GM18861 (cell line): Measurements from ENCODE around the gene THAP3.
"Not testable (repeated sequence)": the region's sequence is repeated elsewhere in the genome, so short reads cannot be mapped to it uniquely, and the experiment has no call there.

Source experiments
- ATAC-seq: cut with Tn5 transposase; IDR thresholded peaks from one replicate; pipeline ENCODE4 v1.9.1; 2021; ENCODE audit not compliant: unreplicated experiment

The THAP3 gene

DNA sequence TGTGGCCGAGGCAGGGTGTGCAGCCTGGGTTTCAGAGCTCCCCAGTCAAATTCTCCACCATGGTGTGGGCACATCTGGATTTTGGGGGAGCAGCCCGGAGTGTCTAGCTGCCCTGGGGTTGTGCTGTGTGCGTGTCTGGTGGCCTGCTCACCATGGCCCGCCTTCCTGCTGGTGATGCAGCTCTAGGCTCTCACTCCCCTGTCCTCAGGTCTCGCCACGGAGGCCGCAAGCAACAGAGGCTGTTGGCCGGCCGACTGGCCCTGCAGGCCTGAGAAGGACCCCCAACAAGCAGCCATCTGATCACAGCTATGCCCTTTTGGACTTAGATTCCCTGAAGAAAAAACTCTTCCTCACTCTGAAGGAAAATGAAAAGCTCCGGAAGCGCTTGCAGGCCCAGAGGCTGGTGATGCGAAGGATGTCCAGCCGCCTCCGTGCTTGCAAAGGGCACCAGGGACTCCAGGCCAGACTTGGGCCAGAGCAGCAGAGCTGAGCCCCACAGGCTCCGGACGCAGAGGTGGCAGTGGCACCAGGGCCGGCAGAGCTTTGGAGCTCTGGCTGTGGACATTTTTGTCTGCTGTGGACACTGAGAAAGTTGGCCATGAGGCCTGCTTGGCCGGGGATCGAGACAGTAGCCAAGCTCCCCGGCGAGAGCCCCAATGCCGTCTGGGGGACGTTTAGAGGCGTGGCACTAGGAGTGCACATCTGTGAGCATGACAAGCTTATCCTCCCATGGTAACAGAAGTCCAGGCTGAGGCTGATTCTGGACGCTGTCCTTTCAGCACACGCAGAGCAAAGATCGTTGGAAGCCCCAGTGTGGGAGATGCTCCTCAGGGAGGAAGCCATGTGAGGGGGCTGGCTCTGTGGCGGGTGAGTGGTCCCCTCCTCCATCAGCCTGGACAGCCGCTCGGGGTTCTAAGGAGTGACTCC is 8.2 kb downstream of the THAP3 start:
- ATAC-seq = no peak

DNA sequence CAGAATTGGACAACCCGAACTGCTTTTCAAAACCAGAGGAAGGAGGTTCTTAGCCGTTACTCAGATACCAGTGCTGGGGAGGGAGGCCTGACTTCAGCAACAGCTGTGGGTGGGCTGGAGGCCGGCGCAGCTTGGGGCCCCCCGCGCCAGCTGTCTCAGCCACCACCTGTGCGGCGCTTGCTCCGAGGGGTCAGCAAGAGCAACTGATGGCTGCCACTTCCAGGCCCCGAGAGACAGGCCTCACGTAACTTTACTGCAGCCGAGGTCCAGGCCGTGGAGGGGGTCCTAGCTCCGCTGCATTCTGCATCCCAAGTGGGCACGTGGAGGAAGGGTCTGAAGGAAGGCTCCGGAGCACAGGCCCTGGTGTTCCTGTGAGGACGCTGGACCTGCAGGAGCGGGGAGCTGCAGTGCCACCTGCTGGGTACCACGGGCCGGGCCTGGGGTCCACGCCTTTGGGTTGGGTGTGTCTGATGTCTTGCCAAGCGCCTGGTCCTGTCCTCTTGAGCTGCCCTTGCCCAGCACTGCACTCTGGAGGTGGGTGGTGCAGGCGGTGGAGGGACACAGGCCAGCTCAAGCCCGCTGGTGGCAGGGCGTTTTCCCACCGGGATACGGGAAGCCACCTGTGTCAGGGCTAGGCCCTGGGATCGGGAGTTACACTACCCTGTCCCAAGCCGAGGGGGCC is 9.8 kb downstream of the THAP3 start:
- ATAC-seq = no peak

DNA sequence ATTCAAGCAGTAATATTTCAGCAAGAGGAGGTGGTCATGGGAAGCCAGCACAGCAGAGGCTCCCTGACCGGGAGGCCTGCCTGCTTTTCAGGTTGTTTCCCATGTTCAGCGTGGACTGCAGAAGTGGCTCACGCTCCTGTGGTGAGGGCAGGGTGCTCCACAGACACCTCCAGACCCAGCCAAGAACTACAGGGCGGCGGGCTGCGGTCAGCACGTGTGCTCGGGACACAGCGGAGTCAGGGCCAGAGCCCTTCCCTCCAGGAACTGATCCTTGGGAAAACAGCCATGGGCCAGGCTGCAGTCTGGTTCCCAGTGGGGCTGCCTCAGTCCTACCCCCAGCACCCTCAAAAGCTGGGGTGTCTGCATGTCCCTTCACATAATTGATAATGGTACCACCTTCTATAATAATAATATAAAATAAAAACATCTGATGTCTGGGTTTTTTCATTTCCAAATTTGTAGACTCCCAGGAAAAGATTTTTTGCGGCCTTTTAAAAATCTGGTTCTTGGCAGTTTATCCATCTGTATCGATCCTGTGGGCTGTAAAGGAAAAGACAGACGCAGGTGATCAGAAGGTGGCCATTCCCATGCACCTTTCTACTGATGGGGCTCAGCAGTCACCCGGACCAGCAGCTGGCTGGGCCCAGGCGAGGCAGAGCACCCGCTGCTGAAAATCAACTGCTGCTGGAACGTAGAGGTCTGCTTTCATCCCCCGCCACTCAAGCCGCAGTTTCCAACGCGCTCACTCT is 10.7 kb downstream of the THAP3 start:
- no peak for ATAC-seq

DNA sequence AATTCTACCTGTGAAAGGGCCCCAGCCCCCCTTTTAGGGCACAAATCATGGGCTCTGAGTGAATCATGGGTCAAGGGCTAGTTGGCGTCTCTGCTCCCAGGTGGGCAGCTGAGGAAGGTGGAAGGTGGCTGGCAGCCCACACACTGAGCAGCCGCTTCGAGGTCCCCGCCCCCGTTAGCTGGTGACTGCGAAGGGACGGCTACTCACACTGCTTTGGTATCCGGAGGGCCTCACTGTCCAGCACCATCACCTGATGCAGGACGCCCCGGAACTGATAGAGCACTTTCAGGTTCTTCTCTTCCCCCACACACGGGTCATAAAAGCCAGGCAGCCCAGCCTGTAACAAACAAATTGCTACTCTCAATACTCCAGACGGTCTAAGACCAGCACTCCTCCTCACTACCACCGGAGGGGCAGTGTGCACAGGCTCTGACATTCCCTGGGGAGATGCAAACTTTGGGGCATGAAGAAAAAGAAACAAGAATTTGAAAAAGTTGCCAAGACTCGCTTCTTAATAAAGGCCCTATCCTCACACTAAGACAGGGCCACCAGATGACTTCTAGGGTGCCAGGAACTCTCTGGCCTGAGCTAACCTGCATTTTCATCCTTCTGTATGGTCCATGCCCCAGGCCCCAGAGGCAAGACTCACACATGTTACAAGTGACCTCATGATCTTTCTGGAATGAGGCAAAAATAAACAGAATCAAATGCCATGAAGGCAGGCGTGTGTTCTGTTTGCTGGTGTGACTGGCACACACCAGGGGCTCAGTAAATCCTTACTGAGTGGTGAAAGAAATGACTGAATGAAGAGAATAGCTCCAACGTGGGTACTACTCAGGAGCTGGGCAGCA is 11.5 kb downstream of the THAP3 start:
- ATAC-seq = no peak

DNA sequence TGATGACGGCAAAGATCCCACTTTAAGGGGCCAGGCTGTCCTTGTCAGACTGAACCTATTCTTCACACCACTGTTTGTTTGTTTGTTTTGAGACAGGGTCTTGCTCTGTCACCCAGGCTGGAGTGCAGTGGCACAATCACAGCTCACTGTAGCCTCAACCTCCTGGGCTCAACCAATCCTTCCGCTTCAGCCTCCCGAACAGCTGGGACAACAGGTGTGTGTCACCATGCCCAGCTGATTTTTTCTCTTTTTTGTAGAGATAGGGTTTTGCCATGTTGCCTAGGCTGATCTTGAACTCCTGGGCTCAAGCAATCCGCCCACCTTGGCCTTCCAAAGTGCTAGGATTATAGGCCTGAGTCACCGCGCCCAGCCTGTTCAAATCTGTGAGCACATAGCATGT is 12.1 kb downstream of the THAP3 start:
- ATAC-seq = not testable (repeated sequence)

DNA sequence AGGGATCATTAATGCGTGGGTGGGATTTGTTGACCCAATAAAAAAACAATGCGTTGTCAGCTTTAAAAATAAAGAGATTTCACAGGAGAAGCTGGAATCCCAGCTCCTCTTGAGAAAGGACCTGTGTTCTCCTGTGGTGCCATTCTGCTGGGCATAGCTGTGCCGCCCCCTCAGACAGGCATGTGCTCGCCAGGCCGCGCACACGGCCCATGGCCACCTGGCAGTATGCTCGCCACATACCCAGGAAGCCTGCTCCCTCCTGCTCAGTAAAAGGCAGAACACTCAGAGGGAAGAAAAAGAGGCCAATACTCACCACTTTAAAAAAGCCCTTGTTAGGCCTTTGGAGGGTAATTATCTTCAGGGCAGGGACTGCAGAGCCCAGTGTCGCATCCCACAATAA is 13.1 kb downstream of the THAP3 start:
- ATAC-seq = no peak

DNA sequence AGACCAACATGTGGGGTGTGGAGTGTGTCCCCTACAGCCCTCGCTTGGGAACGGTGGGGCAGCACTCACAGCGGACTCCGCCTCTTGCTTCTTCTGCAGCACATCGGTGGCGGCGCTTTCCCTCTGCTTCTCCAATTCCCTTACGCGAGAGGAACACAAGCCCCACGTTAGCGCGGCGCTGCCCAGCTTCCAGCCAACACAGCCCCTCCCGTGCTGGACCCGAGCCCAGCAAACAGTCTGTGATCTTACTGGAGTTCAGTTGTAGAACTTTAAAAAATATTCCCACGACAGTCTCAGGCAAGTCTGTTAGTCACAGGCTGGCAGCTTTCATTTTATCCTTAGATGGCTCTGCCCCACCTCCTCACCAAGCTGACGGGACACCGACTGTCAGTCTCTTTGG is 13.6 kb downstream of the THAP3 start:
- ATAC-seq = no peak

DNA sequence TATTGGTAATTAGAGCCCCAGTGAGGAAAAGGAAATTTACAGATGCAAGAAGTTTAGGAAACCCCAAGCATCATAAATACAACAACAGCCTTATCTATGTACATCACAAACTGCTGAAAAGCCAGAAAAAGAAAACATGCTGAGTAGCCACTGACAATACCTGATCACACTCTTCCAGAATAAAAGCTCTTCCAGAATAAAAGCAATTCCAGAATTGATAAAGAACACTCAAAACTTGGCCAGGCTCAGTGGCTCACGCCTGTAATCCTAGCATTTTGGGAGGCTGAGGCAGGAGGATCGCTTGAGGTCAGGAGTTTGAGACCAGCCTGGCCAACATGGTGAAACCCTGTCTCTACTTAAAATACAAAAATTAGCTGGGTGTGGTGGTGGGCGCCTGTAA is 16.2 kb downstream of the THAP3 start:
- not testable (repeated sequence) for ATAC-seq

DNA sequence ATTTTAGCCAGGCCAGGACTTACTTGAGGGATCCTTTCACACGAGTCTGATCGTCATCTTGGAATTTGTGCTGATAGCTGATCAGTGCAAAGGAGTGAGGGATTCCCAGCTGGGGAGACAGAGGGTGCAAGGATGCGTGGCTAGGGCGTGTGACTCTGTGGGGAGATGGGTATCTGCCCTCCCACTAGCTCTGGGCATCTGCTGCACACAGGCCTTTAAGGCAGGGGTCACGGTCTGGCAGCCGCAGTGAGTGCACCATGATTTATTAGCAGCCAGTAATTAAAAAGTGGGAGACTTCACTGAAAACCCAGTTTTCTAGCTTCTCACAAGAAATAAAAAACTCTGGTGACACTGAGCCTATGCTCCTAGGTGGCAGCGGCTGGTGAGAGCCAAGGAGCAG is 20.4 kb downstream of the THAP3 start:
- ATAC-seq = no peak

DNA sequence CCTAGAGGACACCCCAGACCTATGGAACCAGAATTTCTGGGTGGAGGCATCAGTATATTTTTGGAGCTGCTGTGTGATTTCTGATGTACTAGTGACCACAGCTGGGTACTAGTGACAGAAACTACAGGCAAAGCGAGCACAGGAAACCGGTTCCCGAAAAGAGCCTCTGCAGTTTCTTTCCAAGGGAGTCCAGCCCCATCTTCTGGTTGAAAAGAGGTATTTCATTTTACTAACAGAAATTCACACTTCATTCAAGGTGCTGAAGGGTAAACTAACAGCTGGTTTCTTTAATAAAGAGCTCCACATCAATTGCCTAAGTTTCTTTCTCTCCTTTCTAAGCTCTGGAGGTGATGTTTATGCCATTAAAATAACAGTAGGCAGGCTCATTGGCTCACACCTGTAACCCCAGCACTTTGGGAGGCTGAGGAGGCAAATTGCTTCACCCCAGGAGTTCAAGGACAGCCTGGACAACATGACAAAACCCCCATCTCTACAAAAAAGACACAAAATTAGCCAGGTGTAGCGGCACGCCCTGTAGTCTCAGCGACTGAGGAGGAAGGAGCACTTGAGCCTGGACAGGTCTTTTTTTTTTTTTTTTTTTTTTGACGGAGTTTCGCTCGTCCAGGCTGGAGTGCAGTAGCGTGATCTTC is 22.0 kb downstream of the THAP3 start:
- no peak for ATAC-seq

DNA sequence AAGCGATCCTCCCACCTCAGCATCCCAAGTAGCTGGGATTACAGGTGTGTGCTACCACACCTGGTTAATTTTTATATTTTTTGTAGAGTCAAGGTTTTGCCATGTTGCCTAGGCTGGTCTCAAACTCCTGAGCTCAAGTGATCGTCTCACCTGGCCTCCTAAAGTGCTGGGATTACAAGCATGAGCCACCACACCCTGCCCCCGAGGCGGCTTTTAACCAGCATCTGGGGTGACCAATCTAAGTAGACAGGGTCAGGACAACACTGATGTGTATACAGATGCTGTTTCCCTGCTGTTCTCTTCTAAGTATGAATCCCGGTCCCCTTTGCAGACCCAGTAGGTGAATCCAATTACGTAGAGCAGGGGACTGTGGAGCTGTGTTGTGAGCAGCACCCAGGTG is 23.9 kb downstream of the THAP3 start:
- ATAC-seq = no peak

DNA sequence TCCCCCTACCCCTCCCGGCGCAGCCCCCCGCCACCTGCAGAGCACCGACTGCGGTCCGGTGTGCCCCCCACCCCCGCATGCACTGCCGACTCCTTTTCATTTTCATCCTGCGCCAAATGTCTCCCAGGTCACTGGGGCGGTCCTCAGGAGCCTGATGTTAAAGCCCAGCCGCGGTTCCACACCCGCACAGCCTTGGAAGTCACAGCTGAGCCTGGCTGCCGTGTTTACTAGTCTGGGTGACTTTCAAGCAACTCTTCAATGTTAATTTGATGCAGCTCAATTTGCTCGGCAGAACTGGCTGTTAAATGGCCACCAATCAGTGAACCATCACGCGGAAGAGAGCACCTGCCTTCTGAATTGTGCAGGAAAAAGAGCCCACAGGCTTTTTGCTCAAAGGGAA is 27.2 kb downstream of the THAP3 start:
- ATAC-seq = no peak

DNA sequence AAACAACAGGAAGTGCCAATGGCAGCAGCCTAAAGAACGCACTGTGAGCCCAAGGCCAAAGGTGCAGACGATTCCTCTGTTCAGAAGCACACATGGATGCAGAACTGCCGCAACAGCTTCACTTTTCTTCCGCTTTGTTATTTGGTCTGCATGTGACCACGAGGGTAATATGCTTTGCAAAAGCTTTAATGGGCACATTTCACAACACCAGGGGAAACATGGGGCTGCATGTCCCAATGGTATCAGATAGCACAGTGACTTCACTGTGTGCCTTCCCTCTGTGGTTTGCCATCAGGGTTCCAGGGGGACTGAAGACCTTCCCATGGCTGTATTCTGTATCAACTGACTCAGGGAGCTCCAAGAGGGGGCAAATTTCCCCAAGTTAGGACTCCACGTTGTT is 28.3 kb downstream of the THAP3 start:
- ATAC-seq = no peak

DNA sequence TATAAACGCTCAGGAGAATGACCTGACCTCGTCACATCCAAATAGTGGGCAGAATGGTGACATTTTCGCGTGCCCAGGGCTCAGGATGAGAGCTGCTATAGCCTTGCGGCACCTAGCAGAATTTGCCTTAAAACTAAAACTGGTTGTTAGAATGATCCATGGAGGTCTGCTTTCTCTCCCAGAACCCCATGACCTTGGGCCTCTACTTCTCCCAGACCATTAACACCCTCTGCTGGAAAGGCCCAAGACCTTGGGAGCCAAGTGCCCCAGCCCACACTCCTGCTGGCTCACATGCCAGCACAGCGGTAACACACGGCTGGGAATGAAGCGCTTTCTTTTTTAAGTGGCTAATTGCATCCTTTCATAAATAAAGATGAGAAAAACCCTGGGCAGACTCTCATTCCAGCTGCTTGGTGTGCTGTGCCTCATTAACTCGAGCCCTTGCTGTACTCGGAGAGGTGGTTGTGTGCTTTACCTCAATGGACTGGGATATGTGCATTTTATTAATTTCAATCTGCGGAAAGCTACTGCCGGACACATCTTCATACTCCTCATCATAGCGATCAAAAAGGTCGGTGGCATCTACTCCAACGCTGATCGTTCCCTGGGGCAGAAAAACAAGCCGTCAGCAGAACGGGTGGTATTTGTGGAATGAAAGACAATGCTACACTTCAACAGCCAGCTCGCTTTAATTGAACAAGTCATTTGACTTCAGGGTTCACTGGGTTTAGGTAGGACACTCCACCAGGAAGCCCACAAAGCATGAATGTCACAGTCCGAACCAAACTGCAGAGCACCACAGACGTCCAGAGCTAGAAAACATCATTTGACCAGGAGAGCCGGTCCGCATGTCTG is 29.0 kb downstream of the THAP3 start:
- ATAC-seq = no peak

DNA sequence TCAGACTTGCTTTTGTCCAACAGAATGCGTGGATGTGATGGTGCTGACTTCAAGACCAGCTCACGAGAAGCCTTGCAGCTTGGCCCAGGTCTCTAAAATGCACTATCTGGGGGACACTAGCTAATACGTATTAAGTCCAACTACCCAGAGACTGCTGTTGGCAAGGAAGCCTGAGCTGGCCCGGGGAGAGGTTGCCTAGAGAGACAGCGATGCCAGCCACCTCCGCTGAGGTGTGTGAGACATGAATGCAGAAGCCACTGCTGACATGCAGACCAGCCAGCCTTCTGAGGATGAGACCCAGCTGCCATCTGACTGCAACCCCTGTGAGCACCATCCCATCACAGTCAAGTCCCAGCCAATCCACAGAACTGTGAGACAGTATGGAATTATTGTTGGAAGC is 32.5 kb downstream of the THAP3 start:
- ATAC-seq = no peak

DNA sequence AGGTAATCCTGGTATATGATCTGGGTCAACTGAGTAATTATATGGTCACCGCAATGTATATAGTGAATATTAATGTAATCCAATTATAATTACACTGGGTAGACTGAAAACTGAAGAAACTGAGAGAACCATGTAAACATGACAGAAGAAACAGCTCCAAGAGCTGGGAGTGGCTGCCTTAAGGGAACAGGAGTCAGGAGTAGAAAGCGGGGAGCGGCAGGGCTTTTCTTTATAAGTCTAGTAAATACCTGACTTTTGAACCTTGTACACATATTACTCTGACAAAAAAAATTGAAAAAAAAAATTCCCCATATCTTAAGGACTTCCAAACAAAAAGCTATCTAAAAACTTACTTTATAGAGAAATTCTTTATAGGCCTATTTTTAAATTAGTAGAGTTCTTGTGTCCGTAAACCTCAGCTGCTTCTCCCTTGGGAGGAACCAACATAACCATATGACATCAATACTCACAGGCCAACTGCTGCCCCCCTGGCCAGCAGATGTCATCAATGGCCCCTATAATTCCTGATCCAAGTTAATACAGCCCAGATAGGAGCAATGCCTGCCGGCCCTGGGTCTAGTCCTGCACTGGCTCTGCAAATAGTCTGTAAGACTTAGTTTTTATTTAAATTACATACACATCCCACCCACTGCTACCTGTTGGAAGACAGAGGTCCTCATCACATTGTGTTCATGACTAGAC is 33.8 kb downstream of the THAP3 start:
- ATAC-seq = no peak

DNA sequence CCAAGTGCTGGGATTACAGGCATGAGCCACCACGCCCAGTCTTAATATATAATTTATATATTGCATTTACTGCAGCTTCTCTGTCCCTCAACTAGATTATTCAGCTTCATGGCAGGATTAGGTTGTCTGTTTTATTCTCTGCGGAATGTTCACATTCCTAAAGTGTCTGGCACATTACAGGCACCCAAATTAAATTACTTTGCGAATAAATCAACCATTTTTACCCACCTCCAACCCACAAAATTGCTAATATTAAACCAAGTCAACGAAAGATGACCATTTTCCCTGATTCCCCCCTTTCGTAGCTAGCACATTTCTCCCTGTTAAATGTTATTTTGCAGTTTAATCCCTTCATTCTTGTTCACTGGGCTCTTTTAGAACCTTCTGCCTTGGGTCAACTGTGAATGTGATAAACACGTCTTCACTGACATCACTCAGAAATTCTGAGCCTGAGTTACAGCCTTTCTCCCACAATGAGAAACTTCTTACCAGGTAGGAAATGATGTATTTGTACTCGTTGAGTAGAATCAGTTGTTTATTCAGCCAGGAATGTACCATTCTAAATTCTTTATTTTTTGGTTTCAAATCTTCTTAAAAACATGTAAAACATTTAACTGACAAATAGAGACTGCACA is 35.9 kb downstream of the THAP3 start:
- ATAC-seq = no peak

DNA sequence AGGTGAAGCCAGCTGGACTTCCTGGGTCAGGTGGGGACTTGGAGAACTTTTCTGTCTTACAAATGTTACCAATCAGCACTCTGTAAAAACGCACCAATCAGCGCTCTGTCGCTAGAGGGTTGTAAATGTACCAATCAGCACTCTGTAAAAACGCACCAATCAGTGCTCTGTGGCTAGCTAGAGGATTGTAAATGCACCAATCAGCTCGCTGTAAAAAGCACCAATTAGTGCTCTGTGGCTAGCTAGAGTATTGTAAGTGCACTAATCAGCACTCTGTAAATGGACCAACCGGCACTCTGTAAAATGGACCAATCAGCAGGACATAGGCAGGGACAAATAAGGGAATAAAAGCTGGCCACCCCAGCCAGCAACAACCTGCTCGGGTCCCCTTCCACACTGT is 37.8 kb downstream of the THAP3 start:
- not testable (repeated sequence) for ATAC-seq
